WTC11 (cell line): Measurements from ENCODE around the gene PLEKHF1. TPM values are rescaled to one million over a fixed set of nuclear protein-coding genes. Genes with fewer than 3 reads are reported as not detected.

Experiments
- ATAC-seq: fragments of 200-7000 bp; cut with Tn5 transposase; 2 replicates; pipeline ENCODE4 v1.10.0; 2021; ENCODE audit warnings: mild to moderate bottlenecking, moderate library complexity
- CTCF ChIA-PET: fragments of 300-600 bp; sonication (Branson Sonifier 250); formaldehyde crosslinking; loops from one replicate; lab custom pipeline; 2021; ENCODE audit warnings: antibody characterized with exemption; lab: Charles Lee
- POLR2A ChIA-PET: fragments of 350-600 bp; sonication (Branson Sonifier 250); formaldehyde crosslinking; loops from one replicate; lab custom pipeline; 2021; ENCODE audit warnings: antibody characterized with exemption; lab: Charles Lee
- DNase-seq: peaks from one replicate; pipeline ENCODE4 v3.0.0; 2021; ENCODE audit warnings: low spot score
- H3K27ac Mint-ChIP-seq: 2 replicates; pipeline ENCODE4 v1.8.0; 2021; ENCODE audit warnings: mixed read lengths
- H3K27me3 Mint-ChIP-seq: 2 replicates; pipeline ENCODE4 v1.8.0; 2021; ENCODE audit warnings: low read depth, mild to moderate bottlenecking, moderate library complexity, mixed read lengths
- H3K36me3 Mint-ChIP-seq: 2 replicates; pipeline ENCODE4 v1.8.0; 2021; ENCODE audit warnings: mixed read lengths
- H3K4me1 Mint-ChIP-seq: 2 replicates; pipeline ENCODE4 v1.8.0; 2022; ENCODE audit warnings: mixed read lengths
- H3K4me3 Mint-ChIP-seq: 2 replicates; pipeline ENCODE4 v1.8.0; 2021; ENCODE audit warnings: mild to moderate bottlenecking, moderate library complexity, mixed read lengths
- H3K9me3 Mint-ChIP-seq: 2 replicates; pipeline ENCODE4 v1.8.0; 2021; ENCODE audit warnings: mixed read lengths
- AR ChIP-seq: fragments of 250-450 bp; sonication (Bioruptor Pico); IDR thresholded peaks from 2 replicates; pipeline ENCODE4 v1.9.0; 2021; ENCODE audit warnings: mild to moderate bottlenecking
- ATF1 ChIP-seq: sonication (generic); formaldehyde crosslinking; IDR thresholded peaks from 2 replicates; pipeline ENCODE4 v1.8.1; 2023; ENCODE audit warnings: mild to moderate bottlenecking, moderate library complexity, missing genetic modification reagents
- ESRRA ChIP-seq: sonication (generic); formaldehyde crosslinking; IDR thresholded peaks from 2 replicates; pipeline ENCODE4 v1.8.1; 2022; ENCODE audit warnings: mild to moderate bottlenecking, missing genetic modification reagents, borderline replicate concordance
- FOXK1 ChIP-seq: sonication (generic); formaldehyde crosslinking; IDR thresholded peaks from 2 replicates; pipeline ENCODE4 v1.8.0; 2022; ENCODE audit warnings: mild to moderate bottlenecking, moderate library complexity, missing genetic modification reagents
- FOXP4 ChIP-seq: sonication (generic); formaldehyde crosslinking; IDR thresholded peaks from 2 replicates; pipeline ENCODE4 v1.8.0; 2022; ENCODE audit warnings: mild to moderate bottlenecking, missing genetic modification reagents
- GABPB1 ChIP-seq: sonication (generic); formaldehyde crosslinking; IDR thresholded peaks from 2 replicates; pipeline ENCODE4 v1.8.1; 2023; ENCODE audit warnings: mild to moderate bottlenecking, missing genetic modification reagents
- KAT7 ChIP-seq: sonication (generic); formaldehyde crosslinking; IDR thresholded peaks from 2 replicates; pipeline ENCODE4 v1.8.1; 2023; ENCODE audit warnings: missing genetic modification reagents, mild to moderate bottlenecking, borderline replicate concordance
- NR1H2 ChIP-seq: sonication (generic); formaldehyde crosslinking; IDR thresholded peaks from 2 replicates; pipeline ENCODE4 v1.9.0; 2021; ENCODE audit warnings: mild to moderate bottlenecking, moderate library complexity, missing genetic modification reagents
- RORB ChIP-seq: fragments of 250-450 bp; sonication (Bioruptor Pico); IDR thresholded peaks from 2 replicates; pipeline ENCODE4 v1.9.0; 2021; ENCODE audit warnings: mild to moderate bottlenecking
- TEAD4 ChIP-seq: sonication (generic); formaldehyde crosslinking; IDR thresholded peaks from 2 replicates; pipeline ENCODE4 v1.8.0; 2022; ENCODE audit warnings: mild to moderate bottlenecking, missing genetic modification reagents
- TP53 ChIP-seq: sonication (generic); formaldehyde crosslinking; IDR thresholded peaks from 2 replicates; pipeline ENCODE4 v1.8.1; 2023; ENCODE audit warnings: mild to moderate bottlenecking, missing genetic modification reagents
- ZNF219 ChIP-seq: sonication (generic); formaldehyde crosslinking; IDR thresholded peaks from 2 replicates; pipeline ENCODE4 v1.8.0; 2023; ENCODE audit warnings: missing genetic modification reagents, mild to moderate bottlenecking, borderline replicate concordance
- ZNF317 ChIP-seq: sonication (generic); formaldehyde crosslinking; IDR thresholded peaks from 2 replicates; pipeline ENCODE4 v1.8.1; 2023; ENCODE audit warnings: low read depth, mild to moderate bottlenecking, moderate library complexity, missing genetic modification reagents, borderline replicate concordance
- ZNF671 ChIP-seq: fragments of 250-450 bp; sonication (Bioruptor Pico); IDR thresholded peaks from 2 replicates; pipeline ENCODE4 v1.8.0; 2021; ENCODE audit warnings: mild to moderate bottlenecking
- total RNA-seq: library from RNA; stranded (reverse); gene quantifications from 3 replicates; pipeline ENCODE4 v1.2.3, GENCODE V29; 2021
- TF ChIP-seq, protein P1 (sequence below): fragments of 250-450 bp; sonication (Bioruptor Pico); IDR thresholded peaks from 2 replicates; pipeline ENCODE4 v1.9.0; 2021; ENCODE audit warnings: moderate library complexity, mild to moderate bottlenecking, inconsistent platforms, borderline replicate concordance
- TF ChIP-seq, protein P2 (sequence below): sonication (generic); formaldehyde crosslinking; conservative IDR thresholded peaks from 2 replicates; pipeline ENCODE4 v1.8.1; 2023; ENCODE audit warnings: mild to moderate bottlenecking, low read depth, missing genetic modification reagents, moderate library complexity
- TF ChIP-seq, protein P3 (sequence below): fragments of 250-450 bp; sonication (Bioruptor Pico); IDR thresholded peaks from 2 replicates; pipeline ENCODE4 v1.8.0; 2021; ENCODE audit warnings: mild to moderate bottlenecking
- TF ChIP-seq, protein P4 (sequence below): sonication (generic); formaldehyde crosslinking; IDR thresholded peaks from 2 replicates; pipeline ENCODE4 v1.8.1; 2023; ENCODE audit warnings: mild to moderate bottlenecking, missing genetic modification reagents, moderate library complexity
- TF ChIP-seq, protein P5 (sequence below): fragments of 250-450 bp; sonication (Bioruptor Pico); IDR thresholded peaks from 2 replicates; pipeline ENCODE4 v1.9.0; 2021; ENCODE audit warnings: mild to moderate bottlenecking, borderline replicate concordance

PLEKHF1 gene
- total RNA-seq, 1 experiment from 2014 or later, result 17.9 TPM

- no peak for DNase-seq
- Mint-ChIP-seq H3K36me3 (peaks cover 3% of the 10 kb centered on the region; the same call in 1 of the 2 replicates), H3K27ac (no peak overlapping the region), H3K9me3 (no peaks in the 10 kb centered on the region), H3K4me3 (no peak overlapping the region), H3K27me3 (no peaks in the 10 kb centered on the region), H3K4me1 (no peaks in the 10 kb centered on the region)
- ChIA-PET CTCF (interaction anchor here (0.6 to 2.8 kb wide), 3 partner anchors 15 to 16 kb away, joined by 3 to 18 read pairs (median 4); partner anchors contain the start of gene C19orf12), POLR2A (interaction anchor here (0.6 kb wide), 1 partner anchor 15 kb away, joined by 4 read pairs; no protein-coding TSS in a partner anchor)
- no peak for TF ChIP-seq ZNF317 (CRISPR knock-in tag)
- TF ChIP-seq, protein P1, sequence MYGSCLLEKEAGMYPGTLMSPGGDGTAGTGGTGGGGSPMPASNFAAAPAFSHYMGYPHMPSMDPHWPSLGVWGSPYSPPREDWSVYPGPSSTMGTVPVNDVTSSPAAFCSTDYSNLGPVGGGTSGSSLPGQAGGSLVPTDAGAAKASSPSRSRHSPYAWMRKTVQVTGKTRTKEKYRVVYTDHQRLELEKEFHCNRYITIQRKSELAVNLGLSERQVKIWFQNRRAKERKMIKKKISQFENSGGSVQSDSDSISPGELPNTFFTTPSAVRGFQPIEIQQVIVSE (CRISPR knock-in tag), result no peak
- TF ChIP-seq, protein P2, sequence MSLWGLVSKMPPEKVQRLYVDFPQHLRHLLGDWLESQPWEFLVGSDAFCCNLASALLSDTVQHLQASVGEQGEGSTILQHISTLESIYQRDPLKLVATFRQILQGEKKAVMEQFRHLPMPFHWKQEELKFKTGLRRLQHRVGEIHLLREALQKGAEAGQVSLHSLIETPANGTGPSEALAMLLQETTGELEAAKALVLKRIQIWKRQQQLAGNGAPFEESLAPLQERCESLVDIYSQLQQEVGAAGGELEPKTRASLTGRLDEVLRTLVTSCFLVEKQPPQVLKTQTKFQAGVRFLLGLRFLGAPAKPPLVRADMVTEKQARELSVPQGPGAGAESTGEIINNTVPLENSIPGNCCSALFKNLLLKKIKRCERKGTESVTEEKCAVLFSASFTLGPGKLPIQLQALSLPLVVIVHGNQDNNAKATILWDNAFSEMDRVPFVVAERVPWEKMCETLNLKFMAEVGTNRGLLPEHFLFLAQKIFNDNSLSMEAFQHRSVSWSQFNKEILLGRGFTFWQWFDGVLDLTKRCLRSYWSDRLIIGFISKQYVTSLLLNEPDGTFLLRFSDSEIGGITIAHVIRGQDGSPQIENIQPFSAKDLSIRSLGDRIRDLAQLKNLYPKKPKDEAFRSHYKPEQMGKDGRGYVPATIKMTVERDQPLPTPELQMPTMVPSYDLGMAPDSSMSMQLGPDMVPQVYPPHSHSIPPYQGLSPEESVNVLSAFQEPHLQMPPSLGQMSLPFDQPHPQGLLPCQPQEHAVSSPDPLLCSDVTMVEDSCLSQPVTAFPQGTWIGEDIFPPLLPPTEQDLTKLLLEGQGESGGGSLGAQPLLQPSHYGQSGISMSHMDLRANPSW (CRISPR knock-in tag), result no peak
- no peak for TF ChIP-seq RORB (CRISPR knock-in tag)
- no peak for TF ChIP-seq TEAD4 (CRISPR knock-in tag)
- TF ChIP-seq ATF1 (CRISPR knock-in tag), result no peak
- TF ChIP-seq, protein P3, sequence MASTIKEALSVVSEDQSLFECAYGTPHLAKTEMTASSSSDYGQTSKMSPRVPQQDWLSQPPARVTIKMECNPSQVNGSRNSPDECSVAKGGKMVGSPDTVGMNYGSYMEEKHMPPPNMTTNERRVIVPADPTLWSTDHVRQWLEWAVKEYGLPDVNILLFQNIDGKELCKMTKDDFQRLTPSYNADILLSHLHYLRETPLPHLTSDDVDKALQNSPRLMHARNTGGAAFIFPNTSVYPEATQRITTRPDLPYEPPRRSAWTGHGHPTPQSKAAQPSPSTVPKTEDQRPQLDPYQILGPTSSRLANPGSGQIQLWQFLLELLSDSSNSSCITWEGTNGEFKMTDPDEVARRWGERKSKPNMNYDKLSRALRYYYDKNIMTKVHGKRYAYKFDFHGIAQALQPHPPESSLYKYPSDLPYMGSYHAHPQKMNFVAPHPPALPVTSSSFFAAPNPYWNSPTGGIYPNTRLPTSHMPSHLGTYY (CRISPR knock-in tag), result no peak
- TF ChIP-seq ESRRA, result no peak
- no peak for TF ChIP-seq FOXP4 (CRISPR knock-in tag)
- TF ChIP-seq KAT7 (CRISPR knock-in tag), result no peak
- no peak for TF ChIP-seq FOXK1
- no peak for TF ChIP-seq GABPB1
- no peak for TF ChIP-seq ZNF219
- TF ChIP-seq, protein P4, sequence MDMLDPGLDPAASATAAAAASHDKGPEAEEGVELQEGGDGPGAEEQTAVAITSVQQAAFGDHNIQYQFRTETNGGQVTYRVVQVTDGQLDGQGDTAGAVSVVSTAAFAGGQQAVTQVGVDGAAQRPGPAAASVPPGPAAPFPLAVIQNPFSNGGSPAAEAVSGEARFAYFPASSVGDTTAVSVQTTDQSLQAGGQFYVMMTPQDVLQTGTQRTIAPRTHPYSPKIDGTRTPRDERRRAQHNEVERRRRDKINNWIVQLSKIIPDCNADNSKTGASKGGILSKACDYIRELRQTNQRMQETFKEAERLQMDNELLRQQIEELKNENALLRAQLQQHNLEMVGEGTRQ (CRISPR knock-in tag), result no peak
- no peak for ATAC-seq
These were observed 35.2 kb downstream of the PLEKHF1 start for GRCh38 chr19:29700498-29700897.

- CTCF ChIA-PET, result interaction anchor here (1.5 kb wide), 1 partner anchor 14 kb away, joined by 5 read pairs; no protein-coding TSS in a partner anchor
- no peak overlapping the region for H3K27ac Mint-ChIP-seq
- no peaks in the 10 kb centered on the region for H3K9me3 Mint-ChIP-seq
- no peak overlapping the region for H3K4me3 Mint-ChIP-seq
- no peaks in the 10 kb centered on the region for H3K27me3 Mint-ChIP-seq
- POLR2A ChIA-PET, result no interaction called here
- no peaks in the 10 kb centered on the region for H3K4me1 Mint-ChIP-seq
- peaks cover 3% of the 10 kb centered on the region; the same call in 1 of the 2 replicates for H3K36me3 Mint-ChIP-seq
- DNase-seq (no peak), ATAC-seq (no peak)
- TF ChIP-seq, protein P5, sequence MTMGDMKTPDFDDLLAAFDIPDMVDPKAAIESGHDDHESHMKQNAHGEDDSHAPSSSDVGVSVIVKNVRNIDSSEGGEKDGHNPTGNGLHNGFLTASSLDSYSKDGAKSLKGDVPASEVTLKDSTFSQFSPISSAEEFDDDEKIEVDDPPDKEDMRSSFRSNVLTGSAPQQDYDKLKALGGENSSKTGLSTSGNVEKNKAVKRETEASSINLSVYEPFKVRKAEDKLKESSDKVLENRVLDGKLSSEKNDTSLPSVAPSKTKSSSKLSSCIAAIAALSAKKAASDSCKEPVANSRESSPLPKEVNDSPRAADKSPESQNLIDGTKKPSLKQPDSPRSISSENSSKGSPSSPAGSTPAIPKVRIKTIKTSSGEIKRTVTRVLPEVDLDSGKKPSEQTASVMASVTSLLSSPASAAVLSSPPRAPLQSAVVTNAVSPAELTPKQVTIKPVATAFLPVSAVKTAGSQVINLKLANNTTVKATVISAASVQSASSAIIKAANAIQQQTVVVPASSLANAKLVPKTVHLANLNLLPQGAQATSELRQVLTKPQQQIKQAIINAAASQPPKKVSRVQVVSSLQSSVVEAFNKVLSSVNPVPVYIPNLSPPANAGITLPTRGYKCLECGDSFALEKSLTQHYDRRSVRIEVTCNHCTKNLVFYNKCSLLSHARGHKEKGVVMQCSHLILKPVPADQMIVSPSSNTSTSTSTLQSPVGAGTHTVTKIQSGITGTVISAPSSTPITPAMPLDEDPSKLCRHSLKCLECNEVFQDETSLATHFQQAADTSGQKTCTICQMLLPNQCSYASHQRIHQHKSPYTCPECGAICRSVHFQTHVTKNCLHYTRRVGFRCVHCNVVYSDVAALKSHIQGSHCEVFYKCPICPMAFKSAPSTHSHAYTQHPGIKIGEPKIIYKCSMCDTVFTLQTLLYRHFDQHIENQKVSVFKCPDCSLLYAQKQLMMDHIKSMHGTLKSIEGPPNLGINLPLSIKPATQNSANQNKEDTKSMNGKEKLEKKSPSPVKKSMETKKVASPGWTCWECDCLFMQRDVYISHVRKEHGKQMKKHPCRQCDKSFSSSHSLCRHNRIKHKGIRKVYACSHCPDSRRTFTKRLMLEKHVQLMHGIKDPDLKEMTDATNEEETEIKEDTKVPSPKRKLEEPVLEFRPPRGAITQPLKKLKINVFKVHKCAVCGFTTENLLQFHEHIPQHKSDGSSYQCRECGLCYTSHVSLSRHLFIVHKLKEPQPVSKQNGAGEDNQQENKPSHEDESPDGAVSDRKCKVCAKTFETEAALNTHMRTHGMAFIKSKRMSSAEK (CRISPR knock-in tag), result no peak
- TF ChIP-seq ZNF671 (CRISPR knock-in tag), result no peak
- TF ChIP-seq NR1H2 (CRISPR knock-in tag), result no peak
- no peak for TF ChIP-seq FOXK1
- no peak for TF ChIP-seq AR (CRISPR knock-in tag)
- no peak for TF ChIP-seq TP53
These were observed 37.1 kb downstream of the PLEKHF1 start for GRCh38 chr19:29702161-29702962.
